Measurements from ENCODE around the gene ARHGAP6. TPM values are rescaled to one million over a fixed set of nuclear protein-coding genes. Genes with fewer than 3 reads are reported as not detected.
A peak's percentile ranks its signal among the peaks of the same experiment; 100 is the strongest.

ARHGAP6 gene
- total and polyA plus RNA-seq, 9 of the 15 experiments (the other 6 are each of a cell fraction or from before 2014, with no cell fraction given) = 12.5 to 63.6 (median 41.8) TPM

DNA sequence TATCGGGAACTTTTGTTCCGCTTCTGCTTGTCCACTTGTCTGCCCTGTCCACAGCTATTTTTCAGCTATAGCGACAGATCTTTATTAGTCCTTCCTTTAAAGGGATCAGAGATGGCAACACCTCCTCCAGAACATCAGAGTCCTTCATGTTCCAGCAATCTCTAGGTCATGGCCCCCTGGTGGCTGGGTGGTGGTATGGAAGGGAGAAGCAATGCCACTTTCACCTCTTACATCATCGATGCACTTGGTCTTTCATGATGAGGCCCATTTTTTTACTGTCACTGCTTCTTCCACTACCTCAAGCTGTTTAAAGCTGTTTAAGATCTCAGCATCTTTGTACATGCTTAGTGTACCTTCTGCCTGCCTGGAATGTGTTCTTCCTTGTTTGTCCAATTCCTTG, 106.7 kb downstream of the ARHGAP6 start (continued):
- TF ChIP-seq, protein P1, sequence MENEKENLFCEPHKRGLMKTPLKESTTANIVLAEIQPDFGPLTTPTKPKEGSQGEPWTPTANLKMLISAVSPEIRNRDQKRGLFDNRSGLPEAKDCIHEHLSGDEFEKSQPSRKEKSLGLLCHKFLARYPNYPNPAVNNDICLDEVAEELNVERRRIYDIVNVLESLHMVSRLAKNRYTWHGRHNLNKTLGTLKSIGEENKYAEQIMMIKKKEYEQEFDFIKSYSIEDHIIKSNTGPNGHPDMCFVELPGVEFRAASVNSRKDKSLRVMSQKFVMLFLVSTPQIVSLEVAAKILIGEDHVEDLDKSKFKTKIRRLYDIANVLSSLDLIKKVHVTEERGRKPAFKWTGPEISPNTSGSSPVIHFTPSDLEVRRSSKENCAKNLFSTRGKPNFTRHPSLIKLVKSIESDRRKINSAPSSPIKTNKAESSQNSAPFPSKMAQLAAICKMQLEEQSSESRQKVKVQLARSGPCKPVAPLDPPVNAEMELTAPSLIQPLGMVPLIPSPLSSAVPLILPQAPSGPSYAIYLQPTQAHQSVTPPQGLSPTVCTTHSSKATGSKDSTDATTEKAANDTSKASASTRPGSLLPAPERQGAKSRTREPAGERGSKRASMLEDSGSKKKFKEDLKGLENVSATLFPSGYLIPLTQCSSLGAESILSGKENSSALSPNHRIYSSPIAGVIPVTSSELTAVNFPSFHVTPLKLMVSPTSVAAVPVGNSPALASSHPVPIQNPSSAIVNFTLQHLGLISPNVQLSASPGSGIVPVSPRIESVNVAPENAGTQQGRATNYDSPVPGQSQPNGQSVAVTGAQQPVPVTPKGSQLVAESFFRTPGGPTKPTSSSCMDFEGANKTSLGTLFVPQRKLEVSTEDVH (IDR thresholded peaks at IDR 0.05; ENCODE audit: low read depth, partially characterized antibody) = no peak
- TF ChIP-seq NCOA6 (IDR thresholded peaks at IDR 0.05) (no peak), KLF1 (tag; IDR thresholded peaks at IDR 0.05) (no peak), SMARCC2 (IDR thresholded peaks at IDR 0.05; ENCODE audit: low read depth) (no peak), ZNF23 (CRISPR knock-in tag; IDR thresholded peaks at IDR 0.05) (no peak), RAD21 (CRISPR knock-in tag; conservative IDR thresholded peaks at IDR 0.05 in 1 of 2, IDR thresholded peaks at IDR 0.05 in 1 of 2) (peak in 1 of 2 experiments; percentile 28; a peak in 2 of 4 replicates), MTF1 (CRISPR knock-in tag; IDR thresholded peaks at IDR 0.05; ENCODE audit: borderline replicate concordance) (no peak), TRIM28 (IDR thresholded peaks at IDR 0.05) (no peak), XRCC5 (IDR thresholded peaks at IDR 0.05; ENCODE audit: low read depth, low read length) (no peak), EWSR1 (IDR thresholded peaks at IDR 0.05; ENCODE audit: borderline replicate concordance, low read depth, partially characterized antibody) (no peak), NCOR1 (IDR thresholded peaks at IDR 0.05) (no peak), HOXB6 (CRISPR knock-in tag; IDR thresholded peaks at IDR 0.05; ENCODE audit: borderline replicate concordance) (no peak), MCM3 (IDR thresholded peaks at IDR 0.05) (no peak), ZNF3 (CRISPR knock-in tag; IDR thresholded peaks at IDR 0.05) (no peak), ZZZ3 (IDR thresholded peaks at IDR 0.05) (no peak), ZNF584 (CRISPR knock-in tag; IDR thresholded peaks at IDR 0.05; ENCODE audit: low read depth) (no peak)
- TF ChIP-seq, protein P2, sequence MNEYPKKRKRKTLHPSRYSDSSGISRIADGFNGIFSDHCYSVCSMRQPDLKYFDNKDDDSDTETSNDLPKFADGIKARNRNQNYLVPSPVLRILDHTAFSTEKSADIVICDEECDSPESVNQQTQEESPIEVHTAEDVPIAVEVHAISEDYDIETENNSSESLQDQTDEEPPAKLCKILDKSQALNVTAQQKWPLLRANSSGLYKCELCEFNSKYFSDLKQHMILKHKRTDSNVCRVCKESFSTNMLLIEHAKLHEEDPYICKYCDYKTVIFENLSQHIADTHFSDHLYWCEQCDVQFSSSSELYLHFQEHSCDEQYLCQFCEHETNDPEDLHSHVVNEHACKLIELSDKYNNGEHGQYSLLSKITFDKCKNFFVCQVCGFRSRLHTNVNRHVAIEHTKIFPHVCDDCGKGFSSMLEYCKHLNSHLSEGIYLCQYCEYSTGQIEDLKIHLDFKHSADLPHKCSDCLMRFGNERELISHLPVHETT (CRISPR knock-in tag; conservative IDR thresholded peaks at IDR 0.05 in 1 of 2, IDR thresholded peaks at IDR 0.05 in 1 of 2) = no peak
- TF ChIP-seq, protein P3, sequence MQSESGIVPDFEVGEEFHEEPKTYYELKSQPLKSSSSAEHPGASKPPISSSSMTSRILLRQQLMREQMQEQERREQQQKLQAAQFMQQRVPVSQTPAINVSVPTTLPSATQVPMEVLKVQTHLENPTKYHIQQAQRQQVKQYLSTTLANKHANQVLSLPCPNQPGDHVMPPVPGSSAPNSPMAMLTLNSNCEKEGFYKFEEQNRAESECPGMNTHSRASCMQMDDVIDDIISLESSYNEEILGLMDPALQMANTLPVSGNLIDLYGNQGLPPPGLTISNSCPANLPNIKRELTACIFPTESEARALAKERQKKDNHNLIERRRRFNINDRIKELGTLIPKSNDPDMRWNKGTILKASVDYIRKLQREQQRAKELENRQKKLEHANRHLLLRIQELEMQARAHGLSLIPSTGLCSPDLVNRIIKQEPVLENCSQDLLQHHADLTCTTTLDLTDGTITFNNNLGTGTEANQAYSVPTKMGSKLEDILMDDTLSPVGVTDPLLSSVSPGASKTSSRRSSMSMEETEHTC (IDR thresholded peaks at IDR 0.05) = no peak
- TF ChIP-seq, protein P4, sequence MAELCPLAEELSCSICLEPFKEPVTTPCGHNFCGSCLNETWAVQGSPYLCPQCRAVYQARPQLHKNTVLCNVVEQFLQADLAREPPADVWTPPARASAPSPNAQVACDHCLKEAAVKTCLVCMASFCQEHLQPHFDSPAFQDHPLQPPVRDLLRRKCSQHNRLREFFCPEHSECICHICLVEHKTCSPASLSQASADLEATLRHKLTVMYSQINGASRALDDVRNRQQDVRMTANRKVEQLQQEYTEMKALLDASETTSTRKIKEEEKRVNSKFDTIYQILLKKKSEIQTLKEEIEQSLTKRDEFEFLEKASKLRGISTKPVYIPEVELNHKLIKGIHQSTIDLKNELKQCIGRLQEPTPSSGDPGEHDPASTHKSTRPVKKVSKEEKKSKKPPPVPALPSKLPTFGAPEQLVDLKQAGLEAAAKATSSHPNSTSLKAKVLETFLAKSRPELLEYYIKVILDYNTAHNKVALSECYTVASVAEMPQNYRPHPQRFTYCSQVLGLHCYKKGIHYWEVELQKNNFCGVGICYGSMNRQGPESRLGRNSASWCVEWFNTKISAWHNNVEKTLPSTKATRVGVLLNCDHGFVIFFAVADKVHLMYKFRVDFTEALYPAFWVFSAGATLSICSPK (IDR thresholded peaks at IDR 0.05; ENCODE audit: borderline replicate concordance) = no peak
